Body of pancreas (tissue), 4 donors: ENCODE measurements around the gene PPP2R5A. TPM values are rescaled to one million over a fixed set of nuclear protein-coding genes. Genes with fewer than 3 reads are reported as not detected.

Experiments
- ATAC-seq: fragments of 150-250 bp; one replicate; pipeline ENCODE4 v1.9.1; 2016
- DNase-seq, 4 donors: peaks; one replicate each; pipeline ENCODE4 v3.0.0-alpha.2; 2019
- H3K27ac ChIP-seq, 4 donors: fragments of 200-600 bp; sonication (generic); 1 replicate in 3 of 4; 2 replicates in 1 of 4; pipeline versions ENCODE4 v1.5.1 to v1.6.1; 2016 to 2019; ENCODE audit warnings: mild to moderate bottlenecking in 1 of 4, mixed read lengths in 1 of 4, moderate library complexity in 1 of 4
- H3K27me3 ChIP-seq, 2 donors: fragments of 200-600 bp; sonication (generic); one replicate each; pipeline ENCODE4 v1.6.0; 2016; ENCODE audit warnings: mild to moderate bottlenecking in 1 of 2
- H3K36me3 ChIP-seq, 2 donors: fragments of 200-600 bp; sonication (generic); replicated peaks in 1 of 2; 2 replicates each; pipeline ENCODE4 v1.5.1; 2016; ENCODE audit warnings: low read depth in 2 of 2; ENCODE audit not compliant: insufficient read depth in 1 of 2
- H3K4me1 ChIP-seq: fragments of 200-600 bp; sonication (generic); one replicate; pipeline ENCODE4 v1.6.0; 2016
- H3K4me3 ChIP-seq, 2 donors: fragments of 200-600 bp; sonication (generic); 1 replicate in 1 of 2; 2 replicates in 1 of 2; pipeline ENCODE4 v1.5.1; 2016 to 2019
- H3K9me3 ChIP-seq, 3 donors: fragments of 200-600 bp; sonication (generic); 1 replicate in 2 of 3; 2 replicates in 1 of 3; pipeline ENCODE4 v1.5.1; 2016
- POLR2A ChIP-seq, 3 donors: fragments of 450-650 bp; IDR thresholded peaks; one replicate each; pipeline ENCODE4 v1.6.1; 2016; ENCODE audit warnings: antibody characterized with exemption in 3 of 3, mild to moderate bottlenecking in 2 of 3
- WGBS, 2 donors: methylation state at CpG; one replicate each; pipeline ENCODE4 v1.1.5; 2017; 5-methylcytosine and 5-hydroxymethylcytosine counted together
- intact Hi-C: fragments of 100-400 bp; cut with DNase I; formaldehyde crosslinking; loops from one replicate; pipeline ENCODE4 v1.15.1; 2023
- total RNA-seq, 2 donors: library from RNA; depleted of rRNA; stranded (reverse); fragments of >200 nt; gene quantifications; one replicate each; pipeline ENCODE4 v1.1.0, GENCODE V29; 2016
- TF ChIP-seq, protein P1 (sequence below), 7 experiments: fragments of 450-650 bp in 4 of 7; fragments of 200-600 bp in 3 of 7; sonication (generic) in 3 of 7; IDR thresholded peaks; one replicate each; pipeline ENCODE4 v1.5.1; 2016 to 2019; ENCODE audit warnings: antibody characterized with exemption in 7 of 7

The PPP2R5A gene
- total RNA-seq, 2 donors from 2014 or later = 30.3 to 32.7 TPM

DNA sequence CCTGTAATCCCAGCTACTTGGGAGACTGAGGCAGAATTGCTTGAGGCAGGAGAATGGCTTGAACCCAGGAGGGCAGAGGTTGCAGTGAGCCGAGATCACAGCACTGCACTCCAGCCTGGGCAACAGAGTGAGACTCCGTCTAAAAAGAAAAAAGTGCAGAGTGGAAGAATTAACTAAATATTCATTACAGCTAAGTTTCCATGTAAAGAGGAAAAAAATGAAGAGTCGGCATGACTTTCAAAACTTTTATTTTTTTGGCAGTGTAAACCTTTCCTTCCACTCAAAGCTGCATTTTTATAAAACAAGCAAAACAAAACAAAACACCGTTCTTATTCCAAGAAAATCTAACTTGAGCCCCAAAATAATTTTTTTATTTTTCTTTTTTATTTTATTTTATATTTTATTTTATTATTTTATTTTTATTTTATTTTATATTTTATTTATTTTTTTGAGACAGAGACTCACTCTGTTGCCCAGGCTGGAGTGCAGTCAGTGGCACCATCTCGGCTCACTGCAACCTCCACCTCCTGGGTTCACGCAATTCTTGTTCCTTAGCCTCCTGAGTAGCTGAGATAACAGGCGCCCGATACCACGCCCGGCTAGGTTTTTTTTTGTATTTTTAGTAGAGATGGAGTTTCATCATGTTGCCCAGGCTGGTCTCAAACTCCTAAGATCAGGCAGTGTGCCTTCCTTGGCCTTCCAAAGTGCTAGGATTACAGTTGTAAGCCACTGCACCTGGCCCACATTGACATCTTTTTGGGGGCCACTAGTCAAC is 66.6 kb downstream of the PPP2R5A start:
- Histone ChIP-seq H3K4me1 (no peaks in the 10 kb centered on the region), H3K36me3 (peaks cover 0 to 13% of the 10 kb centered on the region in 2 donors), H3K27ac (no peak overlapping the region), H3K4me3 (no peak overlapping the region), H3K27me3 (no peaks in the 10 kb centered on the region), H3K9me3 (no peaks in the 10 kb centered on the region)
- TF ChIP-seq, protein P1, sequence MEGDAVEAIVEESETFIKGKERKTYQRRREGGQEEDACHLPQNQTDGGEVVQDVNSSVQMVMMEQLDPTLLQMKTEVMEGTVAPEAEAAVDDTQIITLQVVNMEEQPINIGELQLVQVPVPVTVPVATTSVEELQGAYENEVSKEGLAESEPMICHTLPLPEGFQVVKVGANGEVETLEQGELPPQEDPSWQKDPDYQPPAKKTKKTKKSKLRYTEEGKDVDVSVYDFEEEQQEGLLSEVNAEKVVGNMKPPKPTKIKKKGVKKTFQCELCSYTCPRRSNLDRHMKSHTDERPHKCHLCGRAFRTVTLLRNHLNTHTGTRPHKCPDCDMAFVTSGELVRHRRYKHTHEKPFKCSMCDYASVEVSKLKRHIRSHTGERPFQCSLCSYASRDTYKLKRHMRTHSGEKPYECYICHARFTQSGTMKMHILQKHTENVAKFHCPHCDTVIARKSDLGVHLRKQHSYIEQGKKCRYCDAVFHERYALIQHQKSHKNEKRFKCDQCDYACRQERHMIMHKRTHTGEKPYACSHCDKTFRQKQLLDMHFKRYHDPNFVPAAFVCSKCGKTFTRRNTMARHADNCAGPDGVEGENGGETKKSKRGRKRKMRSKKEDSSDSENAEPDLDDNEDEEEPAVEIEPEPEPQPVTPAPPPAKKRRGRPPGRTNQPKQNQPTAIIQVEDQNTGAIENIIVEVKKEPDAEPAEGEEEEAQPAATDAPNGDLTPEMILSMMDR (IDR thresholded peaks at IDR 0.05) = no peak
- no peak for TF ChIP-seq POLR2A (IDR thresholded peaks at IDR 0.05)
- WGBS, 2 donors = 92 to 95% methylated on average over 10 of the region's 10 CpGs
- intact Hi-C loops = no loop called here
- ATAC-seq (no peak), DNase-seq (no peak)

DNA sequence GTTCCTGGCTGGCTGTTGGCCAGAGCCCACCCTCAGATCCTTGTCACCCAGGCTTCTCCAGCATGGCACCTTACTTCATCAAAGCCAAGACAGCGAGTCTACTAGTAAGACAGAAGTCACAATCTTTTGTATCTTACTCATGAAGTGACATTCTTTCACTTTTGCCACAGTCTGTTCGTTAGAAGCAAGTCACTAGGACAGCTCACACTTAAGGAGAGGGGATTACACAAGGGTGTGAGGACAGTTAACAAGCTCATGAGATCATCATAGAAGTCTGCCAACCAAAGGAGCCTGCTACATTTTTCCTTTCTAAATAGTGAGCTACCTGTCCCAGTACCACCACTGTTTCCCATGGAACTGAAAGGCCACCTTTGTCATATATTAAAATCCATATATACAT is 68.0 kb downstream of the PPP2R5A start:
- Histone ChIP-seq H3K27me3 (no peaks in the 10 kb centered on the region), H3K9me3 (no peaks in the 10 kb centered on the region), H3K36me3 (peaks cover 0 to 14% of the 10 kb centered on the region in 2 donors), H3K4me1 (no peaks in the 10 kb centered on the region), H3K27ac (no peak overlapping the region), H3K4me3 (no peak overlapping the region)
- TF ChIP-seq, protein P1 (IDR thresholded peaks at IDR 0.05) = no peak
- no peak for TF ChIP-seq POLR2A (IDR thresholded peaks at IDR 0.05)
- DNase-seq (no peak), ATAC-seq (no peak)
- intact Hi-C loops = no loop called here
- WGBS, 2 donors = 94 to 100% methylated on average over 2 of the region's 2 CpGs

DNA sequence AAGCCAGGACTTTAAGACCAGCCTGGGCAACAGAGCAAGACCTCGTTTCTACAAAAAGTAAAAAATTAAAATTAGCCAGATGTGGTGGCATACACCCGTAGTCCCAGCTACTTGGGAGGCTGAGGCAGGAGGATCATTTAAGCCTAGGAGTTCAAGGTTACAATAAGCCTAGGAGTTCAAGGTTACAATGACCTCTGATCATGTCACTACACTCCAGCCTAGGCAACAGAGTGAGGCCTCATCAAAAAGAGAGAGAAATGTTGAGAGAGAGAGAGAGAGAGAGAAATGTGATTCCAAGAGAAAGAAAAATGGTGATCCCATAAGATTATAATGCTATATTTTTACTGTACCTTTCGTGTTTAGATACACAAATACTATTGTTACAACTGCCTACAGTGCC is 69.3 kb downstream of the PPP2R5A start:
- intact Hi-C loops = no loop called here

DNA sequence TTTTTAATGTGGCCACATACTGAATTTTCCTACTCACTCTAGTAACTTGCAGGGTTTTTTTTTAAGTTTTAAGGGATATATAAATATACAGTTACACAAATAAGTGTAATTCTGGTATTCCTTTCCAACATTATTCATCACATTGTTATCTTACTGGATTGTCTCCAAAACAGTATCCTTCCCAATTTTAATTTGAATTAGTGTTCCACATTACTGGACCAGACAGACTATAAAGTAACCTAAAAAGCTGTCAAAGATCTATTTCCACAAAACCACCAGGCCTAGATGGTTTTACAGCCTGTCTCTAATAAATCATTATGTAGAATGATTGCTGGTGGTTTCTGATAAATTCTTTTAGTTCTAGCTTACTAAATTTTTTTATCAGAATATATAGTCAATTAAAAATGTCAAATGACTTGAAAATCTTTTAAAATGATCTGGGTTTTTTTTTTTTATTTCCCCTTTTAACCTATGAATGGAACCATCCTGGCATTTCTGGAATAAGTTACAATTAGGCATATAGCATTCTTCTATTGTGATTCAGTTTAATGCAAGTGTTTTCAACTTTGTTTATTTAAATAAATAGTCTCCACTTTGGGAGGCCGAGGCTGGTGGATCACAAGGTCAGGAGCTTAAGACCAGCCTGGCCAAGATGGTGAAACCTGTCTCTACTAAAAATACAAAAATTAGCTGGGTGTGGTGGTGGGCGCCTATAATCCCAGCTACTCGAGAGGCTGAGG is 70.2 kb downstream of the PPP2R5A start:
- no peak overlapping the region for H3K27ac ChIP-seq
- intact Hi-C loops = no loop called here
- peaks cover 0 to 26% of the 10 kb centered on the region in 2 donors for H3K36me3 ChIP-seq
- TF ChIP-seq, protein P1 (IDR thresholded peaks at IDR 0.05) = no peak
- no peak for TF ChIP-seq POLR2A (IDR thresholded peaks at IDR 0.05)
- WGBS, 2 donors = 94 to 95% methylated on average over 3 of the region's 3 CpGs
- H3K4me1 ChIP-seq = no peaks in the 10 kb centered on the region
- no peaks in the 10 kb centered on the region for H3K9me3 ChIP-seq
- H3K4me3 ChIP-seq = no peak overlapping the region
- H3K27me3 ChIP-seq = no peaks in the 10 kb centered on the region
- DNase-seq = no peak
- ATAC-seq = no peak

More for the DNA sequence above, 69.3 kb downstream of the PPP2R5A start:
- H3K9me3 ChIP-seq = no peaks in the 10 kb centered on the region
- H3K4me3 ChIP-seq = no peak overlapping the region
- no peaks in the 10 kb centered on the region for H3K27me3 ChIP-seq
- WGBS, 2 donors = 92 to 95% methylated on average over 3 of the region's 3 CpGs
- H3K4me1 ChIP-seq = no peaks in the 10 kb centered on the region
- no peak overlapping the region for H3K27ac ChIP-seq
- TF ChIP-seq, protein P1 (IDR thresholded peaks at IDR 0.05) = no peak
- no peak for TF ChIP-seq POLR2A (IDR thresholded peaks at IDR 0.05)
- DNase-seq (no peak), ATAC-seq (no peak)
- peaks cover 0 to 22% of the 10 kb centered on the region in 2 donors for H3K36me3 ChIP-seq
